HepG2 (cell line): ENCODE data around the gene ACOX3. TPM values are rescaled to one million over a fixed set of nuclear protein-coding genes. Genes with fewer than 3 reads are reported as not detected.

ENCODE experiments used
- ATAC-seq: fragments of 200-7000 bp; cut with Tn5 transposase; 3 replicates; pipeline ENCODE4 v1.9.1; 2020; ENCODE audit warnings: mild to moderate bottlenecking, moderate library complexity
- BruUV-seq: library from RNA; stranded (reverse); fragments of 400-500 nt; replicated peaks from 2 replicates; lab custom pipeline; 2021; lab: Mats Ljungman, UMichigan
- CTCF ChIA-PET: fragments of 300-600 bp; formaldehyde crosslinking; extraction: SDS; loops from one replicate; lab custom pipeline; 2021; ENCODE audit warnings: low total read pairs, inconsistent platforms, low intra/inter-chr PET ratio; lab: Yijun Ruan, JAX
- POLR2A ChIA-PET: fragments of 350-600 bp; sonication (Branson Sonifier 250); formaldehyde crosslinking; loops from one replicate; lab custom pipeline; 2020; ENCODE audit warnings: antibody characterized with exemption, inconsistent platforms; lab: Yijun Ruan, JAX
- DNase-seq: peaks from one replicate; pipeline ENCODE4 v3.0.0-alpha.2; 2015; ENCODE audit warnings: low spot score
- FAIRE-seq: peaks from 3 replicates; lab custom pipeline; 2011; peaks lifted over from hg19 to GRCh38; lab: Jason Lieb, UNC
- H2AFZ ChIP-seq: one replicate; pipeline ENCODE4 v1.6.1; 2011; ENCODE audit warnings: low read length, inconsistent platforms
- H3K27ac ChIP-seq: fragments of 300-600 bp; 3 replicates; pipeline ENCODE4 v1.8.0; 2011; ENCODE audit warnings: mixed run types, mild to moderate bottlenecking, mixed read lengths, low read length, inconsistent platforms; ENCODE audit not compliant: insufficient read depth; ENCODE audit errors: extremely low read length
- H3K27me3 ChIP-seq, 2 experiments: fragments of 200-600 bp in 1 of 2; 2 replicates in 1 of 2; 3 replicates in 1 of 2; pipeline versions ENCODE4 v1.6.0 to v1.8.0; 2011; ENCODE audit warnings: low read length in 2 of 2, mild to moderate bottlenecking in 2 of 2, moderate library complexity in 2 of 2, inconsistent platforms in 1 of 2; ENCODE audit not compliant: insufficient read depth in 2 of 2, control insufficient read depth in 1 of 2
- H3K36me3 ChIP-seq, 2 experiments: fragments of 200-600 bp in 1 of 2; replicated peaks in 1 of 2; 2 replicates in 1 of 2; 3 replicates in 1 of 2; pipeline versions ENCODE4 v1.5.1 to v1.8.0; 2011; ENCODE audit warnings: low read length in 2 of 2, inconsistent platforms in 1 of 2; ENCODE audit not compliant: insufficient read depth in 2 of 2, control insufficient read depth in 1 of 2
- H3K4me1 ChIP-seq: 2 replicates; pipeline ENCODE4 v1.5.1; 2012; ENCODE audit warnings: low read length, inconsistent platforms; ENCODE audit not compliant: insufficient read depth
- H3K4me2 ChIP-seq: 2 replicates; pipeline ENCODE4 v1.6.0; 2011; ENCODE audit warnings: low read depth, low read length, inconsistent platforms
- H3K4me3 ChIP-seq, 3 experiments: fragments of 200-600 bp in 1 of 3; sonication (generic), shearing (Covaris generic) in 1 of 3; replicated peaks in 1 of 3; 2 replicates each; pipeline ENCODE4 v1.5.1; 2011 to 2016; ENCODE audit warnings: low read length in 3 of 3, inconsistent platforms in 2 of 3, low read depth in 2 of 3, mild to moderate bottlenecking in 2 of 3, control low read depth in 1 of 3, mixed read lengths in 1 of 3; ENCODE audit not compliant: insufficient read depth in 1 of 3
- H3K79me2 ChIP-seq: one replicate; pipeline ENCODE4 v1.6.1; 2011; ENCODE audit warnings: low read length, inconsistent platforms; ENCODE audit not compliant: insufficient read depth
- H3K9ac ChIP-seq: 2 replicates; pipeline ENCODE4 v1.6.0; 2011; ENCODE audit warnings: mild to moderate bottlenecking, low read depth, low read length, inconsistent platforms; ENCODE audit not compliant: insufficient read depth
- H3K9me3 ChIP-seq: 2 replicates; pipeline ENCODE4 v1.5.1; 2012; ENCODE audit warnings: mild to moderate bottlenecking, low read length
- H4K20me1 ChIP-seq: 2 replicates; pipeline ENCODE4 v1.6.0; 2011; ENCODE audit warnings: inconsistent platforms, mild to moderate bottlenecking, low read length, moderate library complexity; ENCODE audit not compliant: insufficient read depth
- ATF1 ChIP-seq: IDR thresholded peaks from 2 replicates; pipeline ENCODE4 v1.6.1; 2016; ENCODE audit warnings: mild to moderate bottlenecking, control low read depth
- BRCA1 ChIP-seq: sonication (generic); formaldehyde crosslinking; IDR thresholded peaks from 2 replicates; pipeline ENCODE4 v1.4.0; 2020; ENCODE audit warnings: missing genetic modification reagents
- HMGXB4 ChIP-seq, 2 experiments: sonication (generic) in 1 of 2; formaldehyde crosslinking in 1 of 2; IDR thresholded peaks; 2 replicates each; pipeline versions ENCODE4 v1.4.0 to v1.6.1; 2018 to 2020; ENCODE audit warnings: missing genetic modification reagents in 2 of 2, borderline replicate concordance in 1 of 2, low read depth in 1 of 2, mild to moderate bottlenecking in 1 of 2, missing biosample characterization in 1 of 2
- RFX3 ChIP-seq: IDR thresholded peaks from 2 replicates; pipeline ENCODE4 v1.6.1; 2016; ENCODE audit warnings: missing biosample characterization, missing genetic modification reagents
- ZBTB7A ChIP-seq: sonication (generic); formaldehyde crosslinking; IDR thresholded peaks from 2 replicates; pipeline ENCODE4 v1.8.0; 2022; ENCODE audit warnings: mild to moderate bottlenecking, missing genetic modification reagents
- ZBTB7B ChIP-seq: sonication (generic); formaldehyde crosslinking; IDR thresholded peaks from 2 replicates; pipeline ENCODE4 v1.4.0; 2020; ENCODE audit warnings: missing genetic modification reagents
- ZNF3 ChIP-seq: IDR thresholded peaks from 2 replicates; pipeline ENCODE4 v1.7.0; 2017; ENCODE audit warnings: inconsistent platforms
- ZNF777 ChIP-seq: sonication (generic); formaldehyde crosslinking; IDR thresholded peaks from 2 replicates; pipeline ENCODE4 v1.4.0; 2020; ENCODE audit warnings: missing genetic modification reagents
- WGBS: methylation state at CpG from one replicate; pipeline ENCODE4 v1.1.6; 2017; ENCODE audit warnings: low lambda C conversion rate; 5-methylcytosine and 5-hydroxymethylcytosine counted together
- in situ Hi-C: cut with HindIII; loops from 2 replicates; pipeline ENCODE4 v1.10.0; 2017; ENCODE audit warnings: low pct_unique_long_range_greater_than_20kb; ENCODE audit not compliant: extremely low pct_ligation_motif_present
- intact Hi-C: fragments of 100-400 bp; cut with micrococcal nuclease; formaldehyde crosslinking; loops from one replicate; pipeline ENCODE4 v1.10.0; 2022; ENCODE audit not compliant: unreplicated experiment
- polyA plus RNA-seq, 8 experiments: library from polyadenylated mRNA; depleted of rRNA in 3 of 8; stranded (reverse) in 7 of 8; unstranded in 1 of 8; fragments of >200 nt; fragmentation: Illumina TruSeq in 4 of 8; extraction: Trizol in 4 of 8; gene quantifications; 2 replicates each; pipeline versions ENCODE4 v1.2.1 to v1.2.3, GENCODE V29; 2011 to 2016; ENCODE audit warnings: low read depth in 4 of 8, missing spikeins in 1 of 8, mixed read lengths in 1 of 8; ENCODE audit not compliant: insufficient read depth in 1 of 8
- total RNA-seq, 5 experiments: library from RNA; depleted of rRNA; stranded (reverse); fragments of >200 nt; fragmentation: Illumina TruSeq; extraction: Trizol; gene quantifications; 2 replicates each; pipeline ENCODE4 v1.2.3, GENCODE V29; 2016; ENCODE audit warnings: low read depth in 1 of 5

ACOX3 gene
- total and polyA plus RNA-seq, 2 of the 13 experiments (the other 11 are each of a cell fraction or from before 2014, with no cell fraction given): 4.2 to 17.8 TPM

- FAIRE-seq (no peak), DNase-seq (no peak), ATAC-seq (no peak)
- Histone ChIP-seq H3K27me3 (peaks cover 6 to 9% of the 10 kb centered on the region in 2 experiments; a peak in 4 of 5 replicates), H3K36me3 (no peaks in the 10 kb centered on the region), H3K27ac (no peak overlapping the region), H3K9me3 (no peaks in the 10 kb centered on the region), H3K4me2 (no peak overlapping the region), H2AFZ (no peak overlapping the region), H3K4me3 (no peak overlapping the region), H3K4me1 (peaks cover 22% of the 10 kb centered on the region), H3K9ac (no peak overlapping the region), H3K79me2 (no peaks in the 10 kb centered on the region), H4K20me1 (no peaks in the 10 kb centered on the region; the same call in 1 of the 2 replicates)
- 27% methylated on average over 6 of the region's 6 CpGs for WGBS
- POLR2A ChIA-PET: no interaction called here
- TF ChIP-seq BRCA1 (CRISPR knock-in tag) (no peak), ZNF777 (CRISPR knock-in tag) (no peak), RFX3 (no peak), ZBTB7B (CRISPR knock-in tag) (no peak), ZNF3 (CRISPR knock-in tag) (no peak), HMGXB4 (CRISPR knock-in tag; IDR thresholded peaks at IDR 0.05; ENCODE audit: borderline replicate concordance in 1 of 2, low read depth in 1 of 2) (no peak), ZBTB7A (CRISPR knock-in tag) (no peak), ATF1 (CRISPR knock-in tag) (no peak)
- in situ Hi-C loops (no loop called here), intact Hi-C loops (no loop called here)
- CTCF ChIA-PET: no interaction called here
- no TSS peak for BruUV-seq
Measured at GRCh38 chr4:8355306-8355705, 85.2 kb downstream of the ACOX3 start.
